ENCODE results near the gene ARHGAP26.

The ARHGAP26 gene

DNA sequence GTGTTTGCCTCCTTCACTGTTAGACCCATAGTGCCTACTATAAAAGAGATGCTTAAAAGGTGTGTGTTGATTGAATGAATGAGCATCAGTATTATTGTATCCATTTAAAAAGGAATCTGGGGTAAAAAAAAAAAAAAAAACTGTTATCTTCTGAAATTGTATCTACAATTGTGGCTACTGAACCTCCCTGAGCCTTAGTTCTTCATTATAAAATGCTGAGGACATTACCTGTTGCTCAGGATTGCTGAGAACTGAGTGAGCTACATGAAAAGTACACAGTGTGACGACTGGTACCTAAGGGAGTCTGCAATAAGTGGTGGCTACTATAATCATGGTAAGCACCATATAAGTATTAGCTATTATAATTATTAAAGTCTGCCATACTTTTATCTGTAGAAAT is 362.6 kb downstream of the ARHGAP26 start:
- CTCF ChIA-PET, result no interaction called here
- no peaks in the 10 kb centered on the region for H3K36me3 Mint-ChIP-seq
- H3K27me3 Mint-ChIP-seq, result no peaks in the 10 kb centered on the region
- no peak overlapping the region for H3K4me3 Mint-ChIP-seq
- no peaks in the 10 kb centered on the region for H3K4me1 Mint-ChIP-seq
- DNase-seq, result no peak
- H3K9me3 Mint-ChIP-seq, result no peaks in the 10 kb centered on the region
- H3K27ac Mint-ChIP-seq, result no peak overlapping the region

DNA sequence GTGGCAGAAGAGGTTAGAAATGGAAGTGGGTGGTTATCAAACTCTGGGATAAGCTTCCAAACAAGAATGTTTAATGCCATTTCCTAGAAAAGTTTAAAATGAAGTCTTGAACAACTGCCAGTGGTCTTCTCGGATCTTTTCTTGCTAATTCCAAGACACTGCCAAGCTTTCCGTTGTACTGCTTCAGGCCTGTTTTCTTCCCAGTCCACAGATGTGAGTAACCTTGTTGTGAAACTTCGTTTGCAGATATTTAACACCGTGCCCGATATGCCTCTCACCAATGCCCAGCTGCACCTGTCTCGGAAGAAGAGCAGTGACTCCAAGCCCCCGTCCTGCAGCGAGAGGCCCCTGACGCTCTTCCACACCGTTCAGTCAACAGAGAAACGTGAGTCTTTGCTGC is 363.5 kb downstream of the ARHGAP26 start:
- DNase-seq, result no peak
- H3K9me3 Mint-ChIP-seq, result no peaks in the 10 kb centered on the region
- H3K27ac Mint-ChIP-seq, result no peak overlapping the region
- H3K4me1 Mint-ChIP-seq, result no peaks in the 10 kb centered on the region
- no peaks in the 10 kb centered on the region for H3K36me3 Mint-ChIP-seq
- no peak overlapping the region for H3K4me3 Mint-ChIP-seq
- no peaks in the 10 kb centered on the region for H3K27me3 Mint-ChIP-seq
- CTCF ChIA-PET, result no interaction called here

DNA sequence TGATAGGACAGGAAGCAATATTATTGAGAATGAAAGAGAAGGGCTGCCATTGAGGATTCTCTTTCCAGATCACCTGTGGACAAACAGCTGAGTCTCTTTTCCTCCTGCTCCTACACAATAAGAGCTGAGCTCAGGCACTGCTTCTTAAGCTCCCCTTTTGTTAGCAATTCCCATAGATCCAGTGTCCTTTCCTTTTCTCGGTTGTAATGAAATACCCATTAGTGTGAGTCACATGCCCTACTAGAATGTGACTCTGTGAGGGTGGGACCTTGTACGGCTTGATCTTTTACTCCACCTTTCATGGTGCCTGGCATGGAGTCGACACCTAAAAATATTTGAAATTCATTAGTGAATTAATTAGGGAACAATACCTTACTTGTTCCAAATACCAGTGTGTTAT is 364.1 kb downstream of the ARHGAP26 start:
- no peaks in the 10 kb centered on the region for H3K36me3 Mint-ChIP-seq
- H3K4me3 Mint-ChIP-seq, result no peak overlapping the region
- no peaks in the 10 kb centered on the region for H3K9me3 Mint-ChIP-seq
- H3K27me3 Mint-ChIP-seq, result no peaks in the 10 kb centered on the region
- CTCF ChIA-PET, result no interaction called here
- no peaks in the 10 kb centered on the region for H3K4me1 Mint-ChIP-seq
- H3K27ac Mint-ChIP-seq, result no peak overlapping the region
- DNase-seq, result no peak

GRCh38 chr5:143134900-143135299 is 364.7 kb downstream of the ARHGAP26 start:
- Mint-ChIP-seq H3K4me3 (no peak overlapping the region), H3K9me3 (no peaks in the 10 kb centered on the region), H3K4me1 (no peaks in the 10 kb centered on the region), H3K27ac (no peak overlapping the region), H3K36me3 (no peaks in the 10 kb centered on the region), H3K27me3 (no peaks in the 10 kb centered on the region)
- CTCF ChIA-PET, result no interaction called here
- DNase-seq, result no peak

GRCh38 chr5:143135832-143136551 is 365.8 kb downstream of the ARHGAP26 start:
- CTCF ChIA-PET, result interaction anchor here (1.0 to 1.4 kb wide), 2 partner anchors 9 to 10 kb away, joined by 3 read pairs; no protein-coding TSS in a partner anchor

GRCh38 chr5:143138839-143139238 is 368.7 kb downstream of the ARHGAP26 start:
- H3K36me3 Mint-ChIP-seq, result no peaks in the 10 kb centered on the region
- CTCF ChIA-PET, result interaction anchor here (0.9 kb wide), 1 partner anchor 24 kb away, joined by 3 read pairs; no protein-coding TSS in a partner anchor
- no peaks in the 10 kb centered on the region for H3K27me3 Mint-ChIP-seq
- no peaks in the 10 kb centered on the region for H3K9me3 Mint-ChIP-seq
- H3K4me3 Mint-ChIP-seq, result no peak overlapping the region
- no peak overlapping the region for H3K27ac Mint-ChIP-seq
- no peaks in the 10 kb centered on the region for H3K4me1 Mint-ChIP-seq
- DNase-seq, result no peak

More at GRCh38 chr5:143135832-143136551, 365.8 kb downstream of the ARHGAP26 start:
- no peaks in the 10 kb centered on the region for H3K27me3 Mint-ChIP-seq
- DNase-seq, result no peak
- H3K4me1 Mint-ChIP-seq, result no peaks in the 10 kb centered on the region
- no peaks in the 10 kb centered on the region for H3K36me3 Mint-ChIP-seq
- no peaks in the 10 kb centered on the region for H3K9me3 Mint-ChIP-seq
- H3K4me3 Mint-ChIP-seq, result no peak overlapping the region
- H3K27ac Mint-ChIP-seq, result no peak overlapping the region

- Mint-ChIP-seq H3K9me3 (no peaks in the 10 kb centered on the region), H3K4me3 (no peak overlapping the region), H3K27ac (no peak overlapping the region), H3K27me3 (no peaks in the 10 kb centered on the region), H3K4me1 (no peaks in the 10 kb centered on the region), H3K36me3 (no peaks in the 10 kb centered on the region)
- CTCF ChIA-PET, result no interaction called here
- no peak for DNase-seq
These were observed 369.4 kb downstream of the ARHGAP26 start for GRCh38 chr5:143139585-143139984.

DNA sequence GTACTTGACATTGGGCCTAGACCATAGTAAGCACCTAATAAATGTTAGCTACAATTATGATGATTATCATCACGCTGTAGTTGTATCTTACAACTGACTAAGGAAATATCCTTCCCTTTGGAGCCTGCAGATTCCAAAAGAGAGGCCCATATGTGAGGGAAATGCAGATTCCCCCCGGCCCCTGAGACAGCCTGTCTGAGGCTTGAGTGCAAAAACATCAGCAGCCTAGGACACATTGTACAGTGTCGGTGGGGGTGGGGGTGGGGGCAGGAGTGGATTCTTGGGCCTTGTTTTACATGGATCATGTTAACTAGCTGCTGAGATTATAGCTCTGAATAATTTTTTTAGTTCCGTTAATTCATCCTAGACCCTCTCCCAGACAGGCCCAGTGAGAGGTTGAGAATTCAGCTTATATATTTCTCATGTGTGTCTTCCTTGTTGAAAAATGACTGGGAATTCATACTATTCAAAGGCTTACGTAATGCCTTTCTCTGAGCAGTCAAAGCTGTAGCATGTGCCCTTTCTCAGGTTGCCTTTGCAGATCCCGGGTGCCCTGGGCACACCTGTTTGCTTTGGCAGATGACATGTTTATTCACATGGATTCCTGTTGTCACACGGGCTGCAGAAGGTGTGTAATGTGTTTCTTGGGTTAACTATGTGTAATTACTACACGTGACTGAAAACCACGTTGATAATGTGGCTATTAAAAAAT is 370.5 kb downstream of the ARHGAP26 start:
- Mint-ChIP-seq H3K27ac (no peak overlapping the region), H3K9me3 (no peaks in the 10 kb centered on the region), H3K4me3 (no peak overlapping the region), H3K36me3 (no peaks in the 10 kb centered on the region), H3K4me1 (no peaks in the 10 kb centered on the region), H3K27me3 (no peaks in the 10 kb centered on the region)
- CTCF ChIA-PET, result no interaction called here
- no peak for DNase-seq

- Mint-ChIP-seq H3K27ac (no peak overlapping the region), H3K27me3 (no peaks in the 10 kb centered on the region), H3K9me3 (no peaks in the 10 kb centered on the region), H3K36me3 (no peaks in the 10 kb centered on the region), H3K4me1 (no peaks in the 10 kb centered on the region), H3K4me3 (no peak overlapping the region)
- CTCF ChIA-PET, result no interaction called here
- DNase-seq, result no peak
These were observed 371.5 kb downstream of the ARHGAP26 start for GRCh38 chr5:143141652-143142051.

DNA sequence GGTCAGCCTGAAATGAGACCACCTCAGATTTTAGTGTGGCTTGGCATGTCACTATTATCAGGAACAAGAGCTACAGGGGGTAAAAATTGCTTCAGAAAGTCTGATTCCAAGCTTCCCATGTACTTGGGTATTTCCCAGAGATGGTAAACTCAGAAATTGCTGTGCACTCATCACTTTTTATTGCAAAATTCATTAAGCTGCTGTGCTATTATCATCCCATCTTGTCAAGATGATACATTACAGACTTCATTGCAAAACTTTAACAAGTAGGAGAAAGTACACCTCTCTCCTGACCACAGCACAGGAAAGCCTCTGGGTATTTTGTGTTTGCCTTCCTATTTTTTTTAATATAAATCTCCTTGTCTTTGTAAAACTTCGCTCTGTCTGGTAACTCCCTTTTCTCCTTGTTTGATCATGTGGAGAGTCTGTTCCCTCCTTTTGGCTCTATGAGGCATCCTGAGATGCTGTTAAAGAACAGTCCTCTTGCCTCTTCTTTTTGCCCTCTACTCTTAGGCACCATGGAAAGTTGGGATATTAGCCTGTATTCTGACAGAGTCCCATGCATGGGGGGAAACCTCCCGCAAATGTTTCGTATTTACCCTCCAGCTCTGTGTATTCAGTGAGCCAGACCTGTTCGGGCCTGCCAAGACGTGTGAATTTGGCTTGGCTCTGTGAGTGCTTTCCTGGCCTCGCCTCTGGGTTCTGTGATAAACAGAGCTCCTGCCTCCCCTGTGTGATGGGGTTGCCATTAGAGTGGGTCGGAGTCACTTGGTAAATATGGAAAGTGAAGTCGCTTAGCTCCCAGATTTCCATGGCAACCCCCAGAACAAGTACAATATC is 372.6 kb downstream of the ARHGAP26 start:
- CTCF ChIA-PET, result no interaction called here
- DNase-seq, result no peak
- Mint-ChIP-seq H3K4me1 (no peaks in the 10 kb centered on the region), H3K4me3 (no peak overlapping the region), H3K36me3 (peaks cover 2% of the 10 kb centered on the region), H3K27ac (no peak overlapping the region), H3K27me3 (no peaks in the 10 kb centered on the region), H3K9me3 (no peaks in the 10 kb centered on the region)

DNA sequence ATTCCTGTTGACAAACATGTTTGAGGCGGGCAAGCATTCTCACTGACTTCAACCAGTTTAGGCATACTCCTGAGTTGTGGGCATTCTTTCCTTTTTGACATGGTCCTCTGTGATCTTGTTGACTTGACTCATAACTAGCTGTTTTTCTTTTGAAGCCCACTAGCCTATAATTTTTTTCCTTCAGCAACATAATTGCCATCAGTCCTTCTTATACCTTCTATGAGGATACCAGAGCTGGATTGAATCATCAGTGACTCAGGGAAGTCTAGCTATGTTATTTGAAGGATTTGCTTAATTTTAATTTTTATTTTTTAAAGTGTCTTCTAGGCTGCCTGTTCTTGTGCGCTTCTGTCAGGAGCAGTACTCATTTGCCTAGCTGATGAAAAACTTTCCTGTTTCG is 373.8 kb downstream of the ARHGAP26 start:
- Mint-ChIP-seq H3K27me3 (no peaks in the 10 kb centered on the region), H3K4me3 (no peak overlapping the region), H3K9me3 (no peaks in the 10 kb centered on the region), H3K4me1 (no peaks in the 10 kb centered on the region), H3K27ac (no peak overlapping the region), H3K36me3 (peaks cover 3% of the 10 kb centered on the region)
- CTCF ChIA-PET, result no interaction called here
- no peak for DNase-seq

- no peaks in the 10 kb centered on the region for H3K9me3 Mint-ChIP-seq
- no peak overlapping the region for H3K4me3 Mint-ChIP-seq
- CTCF ChIA-PET, result no interaction called here
- no peak overlapping the region for H3K27ac Mint-ChIP-seq
- H3K27me3 Mint-ChIP-seq, result no peaks in the 10 kb centered on the region
- H3K36me3 Mint-ChIP-seq, result peaks cover 6% of the 10 kb centered on the region
- DNase-seq, result no peak
- no peaks in the 10 kb centered on the region for H3K4me1 Mint-ChIP-seq
These were observed 375.3 kb downstream of the ARHGAP26 start for GRCh38 chr5:143145243-143146160.

GRCh38 chr5:143146161-143146560 is 376.0 kb downstream of the ARHGAP26 start:
- no peak overlapping the region for H3K27ac Mint-ChIP-seq
- H3K4me3 Mint-ChIP-seq, result no peak overlapping the region
- CTCF ChIA-PET, result no interaction called here

DNA sequence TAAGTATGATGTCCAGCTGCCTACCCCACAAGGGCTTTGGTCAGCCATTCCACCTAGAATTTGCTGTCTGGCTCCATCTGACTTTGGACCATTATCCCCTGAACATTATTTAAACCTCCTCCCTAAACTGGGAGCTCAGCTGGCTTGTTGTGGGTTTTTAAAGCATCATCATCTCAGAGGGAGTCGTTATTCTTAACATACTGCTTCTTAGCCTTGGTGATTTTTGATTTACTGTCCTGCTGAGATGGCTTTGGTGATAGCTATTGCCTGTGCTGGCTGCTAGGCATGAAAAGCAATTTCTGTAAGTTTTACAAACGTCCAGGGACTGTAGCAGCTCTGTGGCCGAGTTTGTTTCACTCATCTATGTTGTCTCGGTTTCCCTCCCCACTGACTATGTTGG is 377.2 kb downstream of the ARHGAP26 start:
- CTCF ChIA-PET, result no interaction called here
- Mint-ChIP-seq H3K4me1 (no peaks in the 10 kb centered on the region), H3K27ac (no peak overlapping the region), H3K9me3 (no peaks in the 10 kb centered on the region), H3K27me3 (no peaks in the 10 kb centered on the region), H3K36me3 (peaks cover 12% of the 10 kb centered on the region), H3K4me3 (no peak overlapping the region)
- no peak for DNase-seq

More at GRCh38 chr5:143146161-143146560, 376.0 kb downstream of the ARHGAP26 start:
- Mint-ChIP-seq H3K27me3 (no peaks in the 10 kb centered on the region), H3K4me1 (no peaks in the 10 kb centered on the region), H3K36me3 (peaks cover 6% of the 10 kb centered on the region), H3K9me3 (no peaks in the 10 kb centered on the region)
- no peak for DNase-seq

Data from activated naive CD4-positive, alpha-beta T cell treated with anti-CD3 and anti-CD28 coated beads, Interleukin-2, amount 10 ng/mL, durations not matched to agents 7 days and 5 days (primary cell).